HepG2 (cell line): Measurements from ENCODE around the gene SLC45A3. TPM values are rescaled to one million over a fixed set of nuclear protein-coding genes. Genes with fewer than 3 reads are reported as not detected.

Experiments
- ARID2 ChIP-seq: sonication (generic); formaldehyde crosslinking; IDR thresholded peaks from 2 replicates; pipeline ENCODE4 v1.8.1; 2022; ENCODE audit warnings: mild to moderate bottlenecking, missing genetic modification reagents, borderline replicate concordance
- EZH2 ChIP-seq: conservative IDR thresholded peaks from 2 replicates; pipeline ENCODE4 v1.6.1; 2012; ENCODE audit warnings: mild to moderate bottlenecking, low read depth, low read length, moderate library complexity
- FOXA3 ChIP-seq: IDR thresholded peaks from 2 replicates; pipeline ENCODE4 v1.6.1; 2016; ENCODE audit warnings: missing genetic modification reagents, missing compliant biosample characterization
- HDAC1 ChIP-seq: sonication (generic); formaldehyde crosslinking; IDR thresholded peaks from 2 replicates; pipeline ENCODE4 v1.5.1; 2020; ENCODE audit warnings: mild to moderate bottlenecking, missing genetic modification reagents
- HNF4G ChIP-seq, 2 experiments: sonication (generic) in 1 of 2; formaldehyde crosslinking in 1 of 2; IDR thresholded peaks; 2 replicates each; pipeline versions ENCODE4 v1.4.0 to v1.6.1; 2011 to 2020; ENCODE audit warnings: borderline replicate concordance in 2 of 2, low read depth in 2 of 2, mild to moderate bottlenecking in 2 of 2, low read length in 1 of 2, missing genetic modification reagents in 1 of 2, moderate library complexity in 1 of 2
- NR2F1 ChIP-seq, 2 experiments: fragments of 450-650 bp in 1 of 2; formaldehyde crosslinking in 1 of 2; IDR thresholded peaks; 2 replicates each; pipeline versions ENCODE4 v1.5.0 to v1.6.1; 2016 to 2020; ENCODE audit warnings: mild to moderate bottlenecking in 1 of 2, missing compliant biosample characterization in 1 of 2, missing genetic modification reagents in 1 of 2, moderate library complexity in 1 of 2
- PITX1 ChIP-seq: sonication (generic); formaldehyde crosslinking; IDR thresholded peaks from 2 replicates; pipeline ENCODE4 v1.5.1; 2020; ENCODE audit warnings: mild to moderate bottlenecking, missing genetic modification reagents
- REPIN1 ChIP-seq: sonication (generic); formaldehyde crosslinking; IDR thresholded peaks from 2 replicates; pipeline ENCODE4 v1.8.0; 2022; ENCODE audit warnings: missing genetic modification reagents, low read depth, mild to moderate bottlenecking, borderline replicate concordance
- RXRB ChIP-seq: IDR thresholded peaks from 2 replicates; pipeline ENCODE4 v1.6.1; 2016; ENCODE audit warnings: borderline replicate concordance, missing genetic modification reagents, missing compliant biosample characterization
- SIX1 ChIP-seq: sonication (generic); formaldehyde crosslinking; IDR thresholded peaks from 2 replicates; pipeline ENCODE4 v1.4.0; 2020; ENCODE audit warnings: missing genetic modification reagents, borderline replicate concordance
- SOX5 ChIP-seq: IDR thresholded peaks from 2 replicates; pipeline ENCODE4 v1.6.1; 2016; ENCODE audit warnings: borderline replicate concordance
- ZFP36L2 ChIP-seq: sonication (generic); formaldehyde crosslinking; IDR thresholded peaks from 2 replicates; pipeline ENCODE4 v1.4.0; 2020; ENCODE audit warnings: missing genetic modification reagents
- ZNF367 ChIP-seq: sonication (generic); formaldehyde crosslinking; IDR thresholded peaks from 2 replicates; pipeline ENCODE4 v1.4.0; 2020; ENCODE audit warnings: missing genetic modification reagents, borderline replicate concordance
- ZNF737 ChIP-seq: sonication (generic); formaldehyde crosslinking; IDR thresholded peaks from 2 replicates; pipeline ENCODE4 v1.5.0; 2020; ENCODE audit warnings: missing genetic modification reagents, mild to moderate bottlenecking, borderline replicate concordance
- polyA plus RNA-seq, 8 experiments: library from polyadenylated mRNA; depleted of rRNA in 3 of 8; stranded (reverse) in 7 of 8; unstranded in 1 of 8; fragments of >200 nt; fragmentation: Illumina TruSeq in 4 of 8; extraction: Trizol in 4 of 8; gene quantifications; 2 replicates each; pipeline versions ENCODE4 v1.2.1 to v1.2.3, GENCODE V29; 2011 to 2016; ENCODE audit warnings: low read depth in 4 of 8, missing spikeins in 1 of 8, mixed read lengths in 1 of 8; ENCODE audit not compliant: insufficient read depth in 1 of 8
- total RNA-seq, 5 experiments: library from RNA; depleted of rRNA; stranded (reverse); fragments of >200 nt; fragmentation: Illumina TruSeq; extraction: Trizol; gene quantifications; 2 replicates each; pipeline ENCODE4 v1.2.3, GENCODE V29; 2016; ENCODE audit warnings: low read depth in 1 of 5
- TF ChIP-seq, protein P1 (sequence below), 2 experiments: sonication (generic) in 1 of 2; formaldehyde crosslinking in 1 of 2; IDR thresholded peaks; 2 replicates each; pipeline versions ENCODE4 v1.4.0 to v1.6.1; 2016 to 2020; ENCODE audit warnings: borderline replicate concordance in 1 of 2, low read depth in 1 of 2, mild to moderate bottlenecking in 1 of 2, missing genetic modification reagents in 1 of 2
- TF ChIP-seq, protein P2 (sequence below): fragments of 450-650 bp; IDR thresholded peaks from 2 replicates; pipeline ENCODE4 v1.6.1; 2017; ENCODE audit warnings: mild to moderate bottlenecking
- TF ChIP-seq, protein P3 (sequence below): sonication (generic); formaldehyde crosslinking; IDR thresholded peaks from 2 replicates; pipeline ENCODE4 v1.9.0; 2021; ENCODE audit warnings: missing genetic modification reagents, mild to moderate bottlenecking, borderline replicate concordance
- TF ChIP-seq, protein P4 (sequence below): IDR thresholded peaks from 2 replicates; pipeline ENCODE4 v1.6.1; 2016; ENCODE audit warnings: control low read depth

Gene SLC45A3
- total and polyA plus RNA-seq, 2 of the 13 experiments (the other 11 are each of a cell fraction or from before 2014, with no cell fraction given), result 3.4 to 4.1 TPM

DNA sequence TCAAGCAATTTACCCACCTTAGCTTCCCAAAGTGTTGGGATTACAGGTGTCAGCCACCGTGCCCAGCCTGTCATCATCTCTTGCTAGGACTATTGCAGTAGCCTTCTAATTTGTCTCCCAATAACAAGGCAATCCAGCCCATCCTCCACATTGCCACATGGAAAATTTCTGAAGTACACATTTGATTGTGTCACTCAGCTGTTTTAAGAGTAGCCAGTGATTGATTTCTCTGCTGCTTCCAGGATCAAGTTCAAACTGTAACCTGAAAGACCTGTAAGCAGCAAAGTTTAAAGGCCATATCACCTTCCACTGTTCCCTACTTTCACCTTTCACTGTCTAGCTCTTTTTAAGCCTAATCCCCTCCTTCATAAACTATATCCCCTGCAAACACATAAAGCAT, 40.7 kb downstream of the SLC45A3 start (continued):
- no peak for TF ChIP-seq ARID2
- TF ChIP-seq NR2F1 (CRISPR knock-in tag; IDR thresholded peaks at IDR 0.05), result peak in 1 of 2 experiments; percentile 52; a peak in 2 of 4 replicates
- TF ChIP-seq SIX1 (CRISPR knock-in tag), result 0 out of 2 replicates have a peak, but pooled peaks have one; percentile 14
- TF ChIP-seq, protein P1, sequence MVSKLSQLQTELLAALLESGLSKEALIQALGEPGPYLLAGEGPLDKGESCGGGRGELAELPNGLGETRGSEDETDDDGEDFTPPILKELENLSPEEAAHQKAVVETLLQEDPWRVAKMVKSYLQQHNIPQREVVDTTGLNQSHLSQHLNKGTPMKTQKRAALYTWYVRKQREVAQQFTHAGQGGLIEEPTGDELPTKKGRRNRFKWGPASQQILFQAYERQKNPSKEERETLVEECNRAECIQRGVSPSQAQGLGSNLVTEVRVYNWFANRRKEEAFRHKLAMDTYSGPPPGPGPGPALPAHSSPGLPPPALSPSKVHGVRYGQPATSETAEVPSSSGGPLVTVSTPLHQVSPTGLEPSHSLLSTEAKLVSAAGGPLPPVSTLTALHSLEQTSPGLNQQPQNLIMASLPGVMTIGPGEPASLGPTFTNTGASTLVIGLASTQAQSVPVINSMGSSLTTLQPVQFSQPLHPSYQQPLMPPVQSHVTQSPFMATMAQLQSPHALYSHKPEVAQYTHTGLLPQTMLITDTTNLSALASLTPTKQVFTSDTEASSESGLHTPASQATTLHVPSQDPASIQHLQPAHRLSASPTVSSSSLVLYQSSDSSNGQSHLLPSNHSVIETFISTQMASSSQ (IDR thresholded peaks at IDR 0.05; ENCODE audit: low read depth), result no peak
- TF ChIP-seq, protein P1 (CRISPR knock-in tag; IDR thresholded peaks at IDR 0.05; ENCODE audit: borderline replicate concordance), result no peak
- TF ChIP-seq, protein P2, sequence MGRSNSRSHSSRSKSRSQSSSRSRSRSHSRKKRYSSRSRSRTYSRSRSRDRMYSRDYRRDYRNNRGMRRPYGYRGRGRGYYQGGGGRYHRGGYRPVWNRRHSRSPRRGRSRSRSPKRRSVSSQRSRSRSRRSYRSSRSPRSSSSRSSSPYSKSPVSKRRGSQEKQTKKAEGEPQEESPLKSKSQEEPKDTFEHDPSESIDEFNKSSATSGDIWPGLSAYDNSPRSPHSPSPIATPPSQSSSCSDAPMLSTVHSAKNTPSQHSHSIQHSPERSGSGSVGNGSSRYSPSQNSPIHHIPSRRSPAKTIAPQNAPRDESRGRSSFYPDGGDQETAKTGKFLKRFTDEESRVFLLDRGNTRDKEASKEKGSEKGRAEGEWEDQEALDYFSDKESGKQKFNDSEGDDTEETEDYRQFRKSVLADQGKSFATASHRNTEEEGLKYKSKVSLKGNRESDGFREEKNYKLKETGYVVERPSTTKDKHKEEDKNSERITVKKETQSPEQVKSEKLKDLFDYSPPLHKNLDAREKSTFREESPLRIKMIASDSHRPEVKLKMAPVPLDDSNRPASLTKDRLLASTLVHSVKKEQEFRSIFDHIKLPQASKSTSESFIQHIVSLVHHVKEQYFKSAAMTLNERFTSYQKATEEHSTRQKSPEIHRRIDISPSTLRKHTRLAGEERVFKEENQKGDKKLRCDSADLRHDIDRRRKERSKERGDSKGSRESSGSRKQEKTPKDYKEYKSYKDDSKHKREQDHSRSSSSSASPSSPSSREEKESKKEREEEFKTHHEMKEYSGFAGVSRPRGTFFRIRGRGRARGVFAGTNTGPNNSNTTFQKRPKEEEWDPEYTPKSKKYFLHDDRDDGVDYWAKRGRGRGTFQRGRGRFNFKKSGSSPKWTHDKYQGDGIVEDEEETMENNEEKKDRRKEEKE, result no peak
- TF ChIP-seq RXRB, result peak; percentile 72; the same call in 1 of the 2 replicates
- TF ChIP-seq HNF4G (IDR thresholded peaks at IDR 0.05; ENCODE audit: borderline replicate concordance, low read depth, low read length), result peak; percentile 47; the same call in 1 of the 2 replicates
- TF ChIP-seq HNF4G (CRISPR knock-in tag; IDR thresholded peaks at IDR 0.05; ENCODE audit: borderline replicate concordance, low read depth), result no peak
- TF ChIP-seq, protein P3, sequence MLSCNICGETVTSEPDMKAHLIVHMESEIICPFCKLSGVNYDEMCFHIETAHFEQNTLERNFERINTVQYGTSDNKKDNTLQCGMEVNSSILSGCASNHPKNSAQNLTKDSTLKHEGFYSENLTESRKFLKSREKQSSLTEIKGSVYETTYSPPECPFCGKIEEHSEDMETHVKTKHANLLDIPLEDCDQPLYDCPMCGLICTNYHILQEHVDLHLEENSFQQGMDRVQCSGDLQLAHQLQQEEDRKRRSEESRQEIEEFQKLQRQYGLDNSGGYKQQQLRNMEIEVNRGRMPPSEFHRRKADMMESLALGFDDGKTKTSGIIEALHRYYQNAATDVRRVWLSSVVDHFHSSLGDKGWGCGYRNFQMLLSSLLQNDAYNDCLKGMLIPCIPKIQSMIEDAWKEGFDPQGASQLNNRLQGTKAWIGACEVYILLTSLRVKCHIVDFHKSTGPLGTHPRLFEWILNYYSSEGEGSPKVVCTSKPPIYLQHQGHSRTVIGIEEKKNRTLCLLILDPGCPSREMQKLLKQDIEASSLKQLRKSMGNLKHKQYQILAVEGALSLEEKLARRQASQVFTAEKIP (CRISPR knock-in tag), result no peak
- peak; percentile 39; the same call in 1 of the 2 replicates for TF ChIP-seq FOXA3
- TF ChIP-seq EZH2, result no peak
- TF ChIP-seq ZNF737 (CRISPR knock-in tag), result no peak
- TF ChIP-seq REPIN1, result no peak
- TF ChIP-seq PITX1, result 0 out of 2 replicates have a peak, but pooled peaks have one; percentile 29
- TF ChIP-seq SOX5, result peak; percentile 22; the same call in 1 of the 2 replicates
- TF ChIP-seq, protein P4, sequence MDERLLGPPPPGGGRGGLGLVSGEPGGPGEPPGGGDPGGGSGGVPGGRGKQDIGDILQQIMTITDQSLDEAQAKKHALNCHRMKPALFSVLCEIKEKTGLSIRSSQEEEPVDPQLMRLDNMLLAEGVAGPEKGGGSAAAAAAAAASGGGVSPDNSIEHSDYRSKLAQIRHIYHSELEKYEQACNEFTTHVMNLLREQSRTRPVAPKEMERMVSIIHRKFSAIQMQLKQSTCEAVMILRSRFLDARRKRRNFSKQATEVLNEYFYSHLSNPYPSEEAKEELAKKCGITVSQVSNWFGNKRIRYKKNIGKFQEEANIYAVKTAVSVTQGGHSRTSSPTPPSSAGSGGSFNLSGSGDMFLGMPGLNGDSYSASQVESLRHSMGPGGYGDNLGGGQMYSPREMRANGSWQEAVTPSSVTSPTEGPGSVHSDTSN (CRISPR knock-in tag), result peak; percentile 6; the same call in 1 of the 2 replicates
- no peak for TF ChIP-seq HDAC1
- no peak for TF ChIP-seq ZFP36L2 (CRISPR knock-in tag)
- no peak for TF ChIP-seq ZNF367 (CRISPR knock-in tag)
